ENCODE results near the gene ADI1.

DNA sequence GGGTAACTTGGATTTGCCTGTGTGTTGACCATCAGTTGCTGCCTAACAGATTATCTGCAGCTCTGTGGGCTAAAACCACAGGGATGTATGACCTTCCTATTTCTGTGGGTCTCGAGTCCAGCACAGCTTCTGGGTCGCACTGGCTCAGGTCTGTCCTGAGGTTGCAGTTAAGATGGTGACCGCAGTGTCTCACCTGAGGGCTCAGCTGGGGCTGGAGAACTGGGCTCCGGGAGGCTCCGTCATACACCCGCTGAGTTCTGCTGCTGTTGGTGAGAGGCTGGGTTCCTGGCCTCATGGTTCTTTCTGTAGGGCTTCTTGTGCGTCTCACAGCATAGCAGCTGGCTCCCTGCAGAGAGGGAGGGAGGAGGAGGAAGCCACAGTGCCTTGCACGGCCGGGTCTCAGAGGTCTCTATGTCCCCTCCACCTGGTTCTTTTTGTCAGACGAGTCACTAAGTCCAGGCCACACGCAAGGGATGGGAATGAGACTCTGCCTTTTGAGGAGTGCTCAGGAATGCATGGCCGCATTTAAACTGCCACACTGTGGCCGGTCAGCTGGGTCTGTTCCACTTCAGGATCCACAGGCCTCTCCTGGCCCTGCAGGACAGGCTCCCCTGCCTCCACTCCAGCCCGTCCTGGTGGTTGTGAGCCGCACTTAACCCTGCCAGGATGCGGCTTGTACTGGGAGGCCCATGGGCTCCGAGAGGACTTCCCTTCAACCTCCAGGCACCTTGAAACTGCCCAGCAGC is 67.2 kb downstream of the ADI1 start:
- no peak for TF ChIP-seq CTCF (conservative IDR thresholded peaks at IDR 0.05; ENCODE audit: low read length)
- no peak for TF ChIP-seq EZH2phosphoT487 (IDR thresholded peaks at IDR 0.05; ENCODE audit: borderline replicate concordance, low read depth, low read length)
